GM12878 (cell line): ENCODE results near the gene SLC35A4. TPM values are rescaled to one million over a fixed set of nuclear protein-coding genes. Genes with fewer than 3 reads are reported as not detected.

Experiments
- ATAC-seq: fragments of 200-7000 bp; cut with Tn5 transposase; 3 replicates; pipeline ENCODE4 v1.9.1; 2020; ENCODE audit warnings: mild to moderate bottlenecking, moderate library complexity
- BruUV-seq: library from RNA; stranded (reverse); fragments of 400-500 nt; replicated peaks from 2 replicates; lab custom pipeline; 2021; lab: Mats Ljungman, UMichigan
- CTCF ChIA-PET: fragments of 300-600 bp; sonication (Branson Sonifier 250); formaldehyde crosslinking; extraction: SDS; loops from one replicate; lab custom pipeline; 2021; ENCODE audit warnings: inconsistent platforms; lab: Yijun Ruan, JAX
- POLR2A ChIA-PET: fragments of 350-600 bp; formaldehyde crosslinking; extraction: SDS; loops from one replicate; lab custom pipeline; 2021; ENCODE audit warnings: inconsistent platforms; lab: Charles Lee
- RAD21 ChIA-PET: fragments of 300-600 bp; sonication (Branson Sonifier 250); formaldehyde crosslinking; loops from one replicate; lab custom pipeline; 2023; ENCODE audit warnings: antibody characterized with exemption; ENCODE audit not compliant: unreplicated experiment; lab: Charles Lee
- SMC1A ChIA-PET: fragments of 300-600 bp; sonication (Branson Sonifier 250); formaldehyde crosslinking; loops from one replicate; lab custom pipeline; 2023; ENCODE audit not compliant: unreplicated experiment, uncharacterized antibody; lab: Charles Lee
- DNase-seq: peaks from one replicate; pipeline ENCODE4 v3.0.0-alpha.2; 2011; ENCODE audit warnings: low read depth, low spot score
- FAIRE-seq: peaks from 3 replicates; lab custom pipeline; 2011; peaks lifted over from hg19 to GRCh38; lab: Jason Lieb, UNC
- H2AFZ ChIP-seq: 2 replicates; pipeline ENCODE4 v1.6.0; 2011; ENCODE audit warnings: low read depth, low read length, control low read depth; ENCODE audit not compliant: control insufficient read depth
- H3K27ac ChIP-seq: 2 replicates; pipeline ENCODE4 v1.5.1; 2011; ENCODE audit warnings: control low read depth; ENCODE audit not compliant: control insufficient read depth, insufficient read depth
- H3K27me3 ChIP-seq, 2 experiments: replicated peaks in 1 of 2; 2 replicates each; pipeline versions ENCODE4 v1.6.0 to v1.6.1; 2011; ENCODE audit warnings: low read length in 1 of 2; ENCODE audit not compliant: control insufficient read depth in 2 of 2, insufficient read depth in 2 of 2
- H3K36me3 ChIP-seq, 2 experiments: 2 replicates each; pipeline ENCODE4 v1.5.1; 2011; ENCODE audit warnings: low read length in 1 of 2; ENCODE audit not compliant: control insufficient read depth in 2 of 2, insufficient read depth in 2 of 2
- H3K4me1 ChIP-seq: 2 replicates; pipeline ENCODE4 v1.6.1; 2011; ENCODE audit warnings: mild to moderate bottlenecking, low read length, moderate library complexity, mixed read lengths; ENCODE audit not compliant: control insufficient read depth, insufficient read depth
- H3K4me2 ChIP-seq: 2 replicates; pipeline ENCODE4 v1.6.0; 2011; ENCODE audit warnings: control low read depth; ENCODE audit not compliant: control insufficient read depth, insufficient read depth
- H3K4me3 ChIP-seq: fragments of 200-600 bp; sonication (generic); 2 replicates; pipeline ENCODE4 v1.5.1; 2016
- H3K79me2 ChIP-seq: 2 replicates; pipeline ENCODE4 v1.6.0; 2011; ENCODE audit warnings: low read length; ENCODE audit not compliant: control insufficient read depth, insufficient read depth
- H3K9ac ChIP-seq: 2 replicates; pipeline ENCODE4 v1.8.0; 2011; ENCODE audit warnings: low read length, control low read depth, mixed read lengths; ENCODE audit not compliant: control insufficient read depth, insufficient read depth
- H3K9me3 ChIP-seq: replicated peaks from 3 replicates; pipeline ENCODE4 v1.5.1; 2011; ENCODE audit warnings: mild to moderate bottlenecking, low read length; ENCODE audit not compliant: control insufficient read depth, insufficient read depth
- H4K20me1 ChIP-seq: 2 replicates; pipeline ENCODE4 v1.6.0; 2011; ENCODE audit not compliant: control insufficient read depth, insufficient read depth
- ATF7 ChIP-seq: fragments of 450-650 bp; IDR thresholded peaks from 2 replicates; pipeline ENCODE4 v1.6.1; 2016; ENCODE audit warnings: low read depth, mild to moderate bottlenecking
- CBX3 ChIP-seq: fragments of 200-600 bp; sonication (generic); IDR thresholded peaks from 2 replicates; pipeline ENCODE4 v1.6.1; 2016; ENCODE audit warnings: low read depth, borderline replicate concordance
- CREB1 ChIP-seq: IDR thresholded peaks from 2 replicates; pipeline ENCODE4 v1.6.1; 2012; ENCODE audit warnings: low read depth, mild to moderate bottlenecking, inconsistent platforms
- HDAC6 ChIP-seq: fragments of 200-600 bp; sonication (generic); IDR thresholded peaks from one replicate; pipeline ENCODE4 v1.8.0; 2017; ENCODE audit warnings: antibody characterized with exemption; ENCODE audit not compliant: unreplicated experiment
- MEF2A ChIP-seq: IDR thresholded peaks from 2 replicates; pipeline ENCODE4 v1.6.1; 2011; ENCODE audit warnings: low read depth, mild to moderate bottlenecking, low read length, moderate library complexity; ENCODE audit not compliant: insufficient read depth
- MTA2 ChIP-seq: fragments of 450-650 bp; IDR thresholded peaks from 2 replicates; pipeline ENCODE4 v1.6.1; 2016; ENCODE audit warnings: low read depth, mild to moderate bottlenecking, moderate library complexity
- NBN ChIP-seq: fragments of 450-650 bp; IDR thresholded peaks from 2 replicates; pipeline ENCODE4 v1.6.1; 2016
- PAX8 ChIP-seq: fragments of 450-650 bp; IDR thresholded peaks from 2 replicates; pipeline ENCODE4 v1.6.1; 2017; ENCODE audit warnings: mild to moderate bottlenecking, moderate library complexity
- RUNX3 ChIP-seq: IDR thresholded peaks from 2 replicates; pipeline ENCODE4 v1.6.1; 2012; ENCODE audit warnings: low read length, inconsistent platforms
- SREBF1 ChIP-seq: IDR thresholded peaks from 2 replicates; pipeline ENCODE4 v1.6.1; 2012; ENCODE audit warnings: mild to moderate bottlenecking, low read length
- TAF1 ChIP-seq: IDR thresholded peaks from 2 replicates; pipeline ENCODE4 v1.6.1; 2011; ENCODE audit warnings: mild to moderate bottlenecking, low read depth, low read length, borderline replicate concordance
- TCF12 ChIP-seq: IDR thresholded peaks from 2 replicates; pipeline ENCODE4 v1.6.1; 2011; ENCODE audit warnings: low read depth, mild to moderate bottlenecking, low read length
- ZNF217 ChIP-seq: fragments of 450-650 bp; IDR thresholded peaks from 2 replicates; pipeline ENCODE4 v1.6.1; 2017; ENCODE audit warnings: antibody characterized with exemption, mild to moderate bottlenecking
- ZZZ3 ChIP-seq: IDR thresholded peaks from 2 replicates; pipeline ENCODE4 v1.6.1; 2011; ENCODE audit warnings: low read depth; ENCODE audit not compliant: control insufficient read depth, insufficient read length
- WGBS: methylation state at CpG from one replicate; pipeline ENCODE4 v1.1.6; 2016; ENCODE audit warnings: low lambda C conversion rate; ENCODE audit not compliant: insufficient replicate concordance, insufficient coverage; ENCODE audit errors: missing lambda C conversion rate; 5-methylcytosine and 5-hydroxymethylcytosine counted together
- in situ Hi-C: fragments of 300-500 bp; cut with MboI; formaldehyde crosslinking; loops from 9 replicates; pipeline ENCODE4 v1.14.3; 2018; ENCODE audit warnings: mixed read lengths
- intact Hi-C: fragments of 100-400 bp; cut with micrococcal nuclease; formaldehyde crosslinking; loops from one replicate; pipeline ENCODE4 v1.14.2; 2022; ENCODE audit not compliant: unreplicated experiment
- polyA plus RNA-seq, 11 experiments: library from polyadenylated mRNA; depleted of rRNA in 4 of 11; unstranded in 6 of 11; stranded (reverse) in 5 of 11; fragments of >200 nt; fragmentation: Nextera tagmentation in 4 of 11; fragmentation: Illumina TruSeq in 1 of 11; extraction: Ambion mirVana in 4 of 11; extraction: Trizol in 1 of 11; gene quantifications; 1 replicate in 1 of 11; 2 replicates in 10 of 11; pipeline versions ENCODE4 v1.2.1 to v1.2.3, GENCODE V29; 2011 to 2016; ENCODE audit warnings: inconsistent platforms in 2 of 11, missing spikeins in 2 of 11, low read depth in 1 of 11
- total RNA-seq, 4 experiments: library from RNA; depleted of rRNA in 3 of 4; stranded (reverse); fragments of >200 nt in 3 of 4; fragmentation: Illumina TruSeq in 1 of 4; extraction: Trizol in 1 of 4; gene quantifications; 2 replicates each; pipeline versions ENCODE4 v1.2.1 to v1.2.3, GENCODE V29; 2013 to 2021
- TF ChIP-seq, protein P1 (sequence below): IDR thresholded peaks from 2 replicates; pipeline ENCODE4 v1.6.1; 2012; ENCODE audit warnings: low read depth, low read length, improper control_type of control experiment
- TF ChIP-seq, protein P2 (sequence below): fragments of 450-650 bp; IDR thresholded peaks from 2 replicates; pipeline ENCODE4 v1.6.1; 2018; ENCODE audit warnings: mild to moderate bottlenecking, low read depth, moderate library complexity; ENCODE audit not compliant: partially characterized antibody
- TF ChIP-seq, protein P3 (sequence below): fragments of 450-650 bp; IDR thresholded peaks from 2 replicates; pipeline ENCODE4 v1.6.1; 2017; ENCODE audit warnings: mild to moderate bottlenecking, moderate library complexity

Gene SLC35A4
- total and polyA plus RNA-seq, 10 of the 15 experiments (the other 5 are each of a cell fraction or from before 2014, with no cell fraction given) = 23.8 to 167 (median 114) TPM

DNA sequence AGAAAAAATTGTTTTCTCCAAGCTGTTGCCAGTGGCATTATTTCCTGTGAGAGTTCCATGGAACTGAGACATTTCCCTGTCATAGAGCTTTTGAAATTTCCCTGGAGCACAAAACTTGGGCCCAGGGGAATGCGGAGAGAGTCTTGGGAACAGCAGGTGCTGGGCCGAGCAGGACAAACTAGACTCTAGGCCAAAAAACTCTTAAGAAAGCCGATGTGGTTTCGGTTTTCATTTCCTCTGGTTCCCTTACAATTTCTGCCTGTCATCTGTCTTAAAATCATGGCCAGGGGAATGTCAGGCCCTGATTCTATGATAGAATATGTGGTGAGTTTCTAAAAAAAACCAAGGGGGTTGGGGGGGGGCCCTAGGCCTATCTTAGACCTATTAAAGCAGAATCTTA, 4.6 kb downstream of the SLC35A4 start:
- Histone ChIP-seq H2AFZ (no peak overlapping the region; the same call in 1 of the 2 replicates), H3K36me3 (peaks cover 6 to 8% of the 10 kb centered on the region in 2 experiments; a peak in 3 of 4 replicates), H3K9me3 (no peaks in the 10 kb centered on the region), H4K20me1 (no peaks in the 10 kb centered on the region), H3K4me1 (peaks cover 41% of the 10 kb centered on the region), H3K27ac (peak overlapping the region; percentile 82), H3K79me2 (peaks cover 38% of the 10 kb centered on the region), H3K4me2 (peak overlapping the region; percentile 68), H3K27me3 (no peaks in the 10 kb centered on the region), H3K4me3 (peak overlapping the region; percentile 31; the same call in 1 of the 2 replicates), H3K9ac (peak overlapping the region; percentile 60)
- in situ Hi-C loops (no loop called here), intact Hi-C loops (no loop called here)
- ChIA-PET SMC1A (interaction anchor here (0.6 to 2.5 kb wide), 13 partner anchors 10 to 196 kb away, joined by 3 to 14 read pairs (median 4); partner anchors contain the start of genes EIF4EBP3, IK, NDUFA2 and SRA1), POLR2A (interaction anchor here (0.6 to 3.4 kb wide), 7 partner anchors 11 to 167 kb away, joined by 3 to 22 read pairs (median 3); partner anchors contain the start of genes IK, NDUFA2, SRA1 and TMCO6), RAD21 (interaction anchor here (1.0 to 2.4 kb wide), 6 partner anchors 11 to 78 kb away, joined by 3 to 7 read pairs (median 4); partner anchors contain the start of genes CD14, IK, NDUFA2 and SRA1), CTCF (interaction anchor here (0.8 to 1.8 kb wide), 7 partner anchors 14 to 120 kb away, joined by 3 to 10 read pairs (median 4); no protein-coding TSS in a partner anchor)
- ATAC-seq = peak; percentile 33
- no peak for DNase-seq
- no TSS peak for BruUV-seq
- 67% methylated on average over 4 of the region's 4 CpGs for WGBS
- FAIRE-seq = peak; percentile 73
- TF ChIP-seq HDAC6 (no peak), RUNX3 (peak; percentile 72), ZNF217 (no peak), NBN (no peak), PAX8 (no peak), ATF7 (no peak), TCF12 (0 out of 2 replicates have a peak, but pooled peaks have one; percentile 15), ZZZ3 (no peak), CBX3 (no peak), MEF2A (no peak), TAF1 (no peak), MTA2 (no peak), SREBF1 (no peak), CREB1 (0 out of 2 replicates have a peak, but pooled peaks have one; percentile 12)
- TF ChIP-seq, protein P1, sequence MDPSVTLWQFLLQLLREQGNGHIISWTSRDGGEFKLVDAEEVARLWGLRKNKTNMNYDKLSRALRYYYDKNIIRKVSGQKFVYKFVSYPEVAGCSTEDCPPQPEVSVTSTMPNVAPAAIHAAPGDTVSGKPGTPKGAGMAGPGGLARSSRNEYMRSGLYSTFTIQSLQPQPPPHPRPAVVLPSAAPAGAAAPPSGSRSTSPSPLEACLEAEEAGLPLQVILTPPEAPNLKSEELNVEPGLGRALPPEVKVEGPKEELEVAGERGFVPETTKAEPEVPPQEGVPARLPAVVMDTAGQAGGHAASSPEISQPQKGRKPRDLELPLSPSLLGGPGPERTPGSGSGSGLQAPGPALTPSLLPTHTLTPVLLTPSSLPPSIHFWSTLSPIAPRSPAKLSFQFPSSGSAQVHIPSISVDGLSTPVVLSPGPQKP = no peak
- TF ChIP-seq, protein P2, sequence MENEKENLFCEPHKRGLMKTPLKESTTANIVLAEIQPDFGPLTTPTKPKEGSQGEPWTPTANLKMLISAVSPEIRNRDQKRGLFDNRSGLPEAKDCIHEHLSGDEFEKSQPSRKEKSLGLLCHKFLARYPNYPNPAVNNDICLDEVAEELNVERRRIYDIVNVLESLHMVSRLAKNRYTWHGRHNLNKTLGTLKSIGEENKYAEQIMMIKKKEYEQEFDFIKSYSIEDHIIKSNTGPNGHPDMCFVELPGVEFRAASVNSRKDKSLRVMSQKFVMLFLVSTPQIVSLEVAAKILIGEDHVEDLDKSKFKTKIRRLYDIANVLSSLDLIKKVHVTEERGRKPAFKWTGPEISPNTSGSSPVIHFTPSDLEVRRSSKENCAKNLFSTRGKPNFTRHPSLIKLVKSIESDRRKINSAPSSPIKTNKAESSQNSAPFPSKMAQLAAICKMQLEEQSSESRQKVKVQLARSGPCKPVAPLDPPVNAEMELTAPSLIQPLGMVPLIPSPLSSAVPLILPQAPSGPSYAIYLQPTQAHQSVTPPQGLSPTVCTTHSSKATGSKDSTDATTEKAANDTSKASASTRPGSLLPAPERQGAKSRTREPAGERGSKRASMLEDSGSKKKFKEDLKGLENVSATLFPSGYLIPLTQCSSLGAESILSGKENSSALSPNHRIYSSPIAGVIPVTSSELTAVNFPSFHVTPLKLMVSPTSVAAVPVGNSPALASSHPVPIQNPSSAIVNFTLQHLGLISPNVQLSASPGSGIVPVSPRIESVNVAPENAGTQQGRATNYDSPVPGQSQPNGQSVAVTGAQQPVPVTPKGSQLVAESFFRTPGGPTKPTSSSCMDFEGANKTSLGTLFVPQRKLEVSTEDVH = no peak
- TF ChIP-seq, protein P3, sequence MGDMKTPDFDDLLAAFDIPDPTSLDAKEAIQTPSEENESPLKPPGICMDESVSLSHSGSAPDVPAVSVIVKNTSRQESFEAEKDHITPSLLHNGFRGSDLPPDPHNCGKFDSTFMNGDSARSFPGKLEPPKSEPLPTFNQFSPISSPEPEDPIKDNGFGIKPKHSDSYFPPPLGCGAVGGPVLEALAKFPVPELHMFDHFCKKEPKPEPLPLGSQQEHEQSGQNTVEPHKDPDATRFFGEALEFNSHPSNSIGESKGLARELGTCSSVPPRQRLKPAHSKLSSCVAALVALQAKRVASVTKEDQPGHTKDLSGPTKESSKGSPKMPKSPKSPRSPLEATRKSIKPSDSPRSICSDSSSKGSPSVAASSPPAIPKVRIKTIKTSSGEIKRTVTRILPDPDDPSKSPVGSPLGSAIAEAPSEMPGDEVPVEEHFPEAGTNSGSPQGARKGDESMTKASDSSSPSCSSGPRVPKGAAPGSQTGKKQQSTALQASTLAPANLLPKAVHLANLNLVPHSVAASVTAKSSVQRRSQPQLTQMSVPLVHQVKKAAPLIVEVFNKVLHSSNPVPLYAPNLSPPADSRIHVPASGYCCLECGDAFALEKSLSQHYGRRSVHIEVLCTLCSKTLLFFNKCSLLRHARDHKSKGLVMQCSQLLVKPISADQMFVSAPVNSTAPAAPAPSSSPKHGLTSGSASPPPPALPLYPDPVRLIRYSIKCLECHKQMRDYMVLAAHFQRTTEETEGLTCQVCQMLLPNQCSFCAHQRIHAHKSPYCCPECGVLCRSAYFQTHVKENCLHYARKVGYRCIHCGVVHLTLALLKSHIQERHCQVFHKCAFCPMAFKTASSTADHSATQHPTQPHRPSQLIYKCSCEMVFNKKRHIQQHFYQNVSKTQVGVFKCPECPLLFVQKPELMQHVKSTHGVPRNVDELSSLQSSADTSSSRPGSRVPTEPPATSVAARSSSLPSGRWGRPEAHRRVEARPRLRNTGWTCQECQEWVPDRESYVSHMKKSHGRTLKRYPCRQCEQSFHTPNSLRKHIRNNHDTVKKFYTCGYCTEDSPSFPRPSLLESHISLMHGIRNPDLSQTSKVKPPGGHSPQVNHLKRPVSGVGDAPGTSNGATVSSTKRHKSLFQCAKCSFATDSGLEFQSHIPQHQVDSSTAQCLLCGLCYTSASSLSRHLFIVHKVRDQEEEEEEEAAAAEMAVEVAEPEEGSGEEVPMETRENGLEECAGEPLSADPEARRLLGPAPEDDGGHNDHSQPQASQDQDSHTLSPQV = no peak
